A549 (cell line): ENCODE data around the gene LAMTOR4. TPM values are rescaled to one million over a fixed set of nuclear protein-coding genes. Genes with fewer than 3 reads are reported as not detected.

Experiments
- ATAC-seq, 2 experiments: fragments of 200-7000 bp in 1 of 2; fragments of >200 bp in 1 of 2; cut with Nextera tagmentation in 1 of 2; cut with Tn5 transposase in 1 of 2; 3 replicates each; pipeline versions ENCODE4 v1.8.0 to v1.9.1; 2018 to 2020; ENCODE audit warnings: mild to moderate bottlenecking in 1 of 2, moderate library complexity in 1 of 2
- CTCF ChIA-PET: fragments of 300-600 bp; sonication (Branson Sonifier 250); formaldehyde crosslinking; extraction: SDS; loops from one replicate; lab custom pipeline; 2021; ENCODE audit warnings: antibody characterized with exemption, inconsistent platforms; lab: Yijun Ruan, JAX
- POLR2A ChIA-PET: fragments of 350-600 bp; formaldehyde crosslinking; extraction: SDS; loops from one replicate; lab custom pipeline; 2021; ENCODE audit warnings: antibody characterized with exemption, inconsistent platforms; lab: Yijun Ruan, JAX
- DNase-seq, 2 experiments: peaks; one replicate each; pipeline versions ENCODE4 v3.0.0 to v3.0.0-alpha.2; 2011 to 2016; ENCODE audit warnings: low read depth in 1 of 2, low spot score in 1 of 2
- FAIRE-seq: peaks from 2 replicates; lab custom pipeline; 2011; peaks lifted over from hg19 to GRCh38; lab: Jason Lieb, UNC
- H3K27ac ChIP-seq, 2 experiments: fragments of >200 bp; sonication (Bioruptor Twin); formaldehyde crosslinking; 3 replicates each; pipeline ENCODE4 v1.5.1; 2016 to 2017
- H3K4me1 ChIP-seq: fragments of >200 bp; sonication (Bioruptor Twin); formaldehyde crosslinking; 3 replicates; pipeline ENCODE4 v1.6.1; 2016
- H3K4me2 ChIP-seq: fragments of >200 bp; sonication (Bioruptor Twin); formaldehyde crosslinking; 3 replicates; pipeline ENCODE4 v1.6.1; 2016
- H3K4me3 ChIP-seq: fragments of >200 bp; sonication (Bioruptor Twin); formaldehyde crosslinking; 3 replicates; pipeline ENCODE4 v1.5.1; 2016
- H3K9me3 ChIP-seq: fragments of >200 bp; sonication (Bioruptor Twin); formaldehyde crosslinking; 3 replicates; pipeline ENCODE4 v1.6.1; 2016
- CEBPB ChIP-seq, 2 experiments: fragments of >200 bp in 1 of 2; sonication (Bioruptor Twin) in 1 of 2; formaldehyde crosslinking in 1 of 2; IDR thresholded peaks; 2 replicates each; pipeline ENCODE4 v1.6.1; 2012 to 2016
- CHD2 ChIP-seq: fragments of 150-350 bp; IDR thresholded peaks from 2 replicates; pipeline ENCODE4 v1.6.1; 2014; ENCODE audit warnings: low read length; ENCODE audit not compliant: partially characterized antibody
- EP300 ChIP-seq, 2 experiments: fragments of >200 bp; sonication (Bioruptor Twin); formaldehyde crosslinking; IDR thresholded peaks; 2 replicates in 1 of 2; 3 replicates in 1 of 2; pipeline ENCODE4 v1.6.1; 2016 to 2017
- FOSL2 ChIP-seq, 2 experiments: fragments of 450-650 bp in 1 of 2; fragments of >200 bp in 1 of 2; sonication (Bioruptor Twin) in 1 of 2; formaldehyde crosslinking; IDR thresholded peaks; 2 replicates each; pipeline versions ENCODE4 v1.5.0 to v1.6.1; 2016 to 2020; ENCODE audit warnings: mild to moderate bottlenecking in 1 of 2, moderate library complexity in 1 of 2
- FOXS1 ChIP-seq: fragments of 250-450 bp; sonication (Bioruptor Pico); IDR thresholded peaks from 2 replicates; pipeline ENCODE4 v1.5.0; 2020; ENCODE audit warnings: mild to moderate bottlenecking, moderate library complexity
- GATA3 ChIP-seq: IDR thresholded peaks from 2 replicates; pipeline ENCODE4 v1.6.1; 2012; ENCODE audit warnings: borderline replicate concordance
- HDAC2 ChIP-seq: fragments of 200-600 bp; sonication (generic); IDR thresholded peaks from 2 replicates; pipeline ENCODE4 v1.6.1; 2016
- HEYL ChIP-seq: fragments of 250-450 bp; sonication (Bioruptor Pico); IDR thresholded peaks from 2 replicates; pipeline ENCODE4 v1.8.0; 2021; ENCODE audit warnings: mild to moderate bottlenecking, moderate library complexity
- HOXB5 ChIP-seq: fragments of 250-450 bp; sonication (Bioruptor Pico); IDR thresholded peaks from 2 replicates; pipeline ENCODE4 v1.5.0; 2020; ENCODE audit warnings: mild to moderate bottlenecking, moderate library complexity
- JUN ChIP-seq, 2 experiments: fragments of >200 bp; sonication (Bioruptor Twin); formaldehyde crosslinking; IDR thresholded peaks; 2 replicates in 1 of 2; 3 replicates in 1 of 2; pipeline ENCODE4 v1.6.1; 2016 to 2017
- KDM5A ChIP-seq: fragments of 200-600 bp; sonication (generic); IDR thresholded peaks from 2 replicates; pipeline ENCODE4 v1.6.1; 2016; ENCODE audit warnings: antibody characterized with exemption, mild to moderate bottlenecking
- MAFK ChIP-seq: fragments of 450-650 bp; IDR thresholded peaks from 2 replicates; pipeline ENCODE4 v1.6.1; 2014; ENCODE audit not compliant: partially characterized antibody
- MAZ ChIP-seq: fragments of 150-350 bp; IDR thresholded peaks from 2 replicates; pipeline ENCODE4 v1.6.1; 2014; ENCODE audit warnings: antibody characterized with exemption, low read depth, low read length, borderline replicate concordance
- NFE2L2 ChIP-seq: fragments of 150-350 bp; conservative IDR thresholded peaks from 2 replicates; pipeline ENCODE4 v1.6.1; 2014; ENCODE audit warnings: low read length
- NR3C1 ChIP-seq: fragments of >200 bp; sonication (Bioruptor Twin); formaldehyde crosslinking; IDR thresholded peaks from 3 replicates; pipeline ENCODE4 v1.6.1; 2017
- PHF8 ChIP-seq: fragments of 200-600 bp; sonication (generic); IDR thresholded peaks from 2 replicates; pipeline ENCODE4 v1.6.1; 2016; ENCODE audit warnings: low read depth, mild to moderate bottlenecking, antibody characterized with exemption, moderate library complexity, borderline replicate concordance
- POLR2A ChIP-seq: IDR thresholded peaks from 2 replicates; pipeline ENCODE4 v1.6.1; 2012; ENCODE audit warnings: mild to moderate bottlenecking, low read length
- POLR2AphosphoS2 ChIP-seq: conservative IDR thresholded peaks from 2 replicates; pipeline ENCODE4 v1.6.1; 2012; ENCODE audit warnings: low read length, improper control_type of control experiment, inconsistent platforms
- RAD21 ChIP-seq, 2 experiments: fragments of >200 bp in 1 of 2; sonication (Bioruptor Twin) in 1 of 2; formaldehyde crosslinking in 1 of 2; IDR thresholded peaks in 1 of 2; conservative IDR thresholded peaks in 1 of 2; 2 replicates in 1 of 2; 3 replicates in 1 of 2; pipeline ENCODE4 v1.6.1; 2012 to 2018; ENCODE audit warnings: inconsistent platforms in 1 of 2
- RFX5 ChIP-seq: fragments of 450-650 bp; IDR thresholded peaks from 2 replicates; pipeline ENCODE4 v1.7.1; 2014; ENCODE audit warnings: antibody characterized with exemption, mild to moderate bottlenecking, moderate library complexity
- TFCP2L1 ChIP-seq: fragments of 250-450 bp; sonication (Bioruptor Pico); IDR thresholded peaks from 2 replicates; pipeline ENCODE4 v1.5.0; 2021; ENCODE audit warnings: mild to moderate bottlenecking
- WGBS: methylation state at CpG from one replicate; pipeline ENCODE4 v1.1.6; 2017; ENCODE audit errors: missing lambda C conversion rate; 5-methylcytosine and 5-hydroxymethylcytosine counted together
- polyA plus RNA-seq, 4 experiments: library from polyadenylated mRNA; depleted of rRNA in 3 of 4; stranded (reverse); fragments of >200 nt; fragmentation: RNase III in 1 of 4; extraction: RNeasy Plus Mini Kit Qiagen cat#74134 plus additional on column Dnase treatment in 1 of 4; gene quantifications; 2 replicates in 3 of 4; 3 replicates in 1 of 4; pipeline ENCODE4 v1.2.3, GENCODE V29; 2011 to 2017
- TF ChIP-seq, protein P1 (sequence below): IDR thresholded peaks from 2 replicates; pipeline ENCODE4 v1.6.1; 2012
- TF ChIP-seq, protein P2 (sequence below): fragments of >200 bp; sonication (Bioruptor Twin); formaldehyde crosslinking; IDR thresholded peaks from 3 replicates; pipeline ENCODE4 v1.6.1; 2016
- TF ChIP-seq, protein P3 (sequence below): fragments of 200-600 bp; sonication (generic); IDR thresholded peaks from 2 replicates; pipeline ENCODE4 v1.6.1; 2016; ENCODE audit warnings: antibody characterized with exemption, mild to moderate bottlenecking, moderate library complexity
- TF ChIP-seq, protein P4 (sequence below): IDR thresholded peaks from 2 replicates; pipeline ENCODE4 v1.6.1; 2012; ENCODE audit warnings: low read depth, borderline replicate concordance

LAMTOR4 gene
- polyA plus RNA-seq, 2 of the 4 experiments (the other 2 are of a cell fraction) = 123 to 177 TPM

DNA sequence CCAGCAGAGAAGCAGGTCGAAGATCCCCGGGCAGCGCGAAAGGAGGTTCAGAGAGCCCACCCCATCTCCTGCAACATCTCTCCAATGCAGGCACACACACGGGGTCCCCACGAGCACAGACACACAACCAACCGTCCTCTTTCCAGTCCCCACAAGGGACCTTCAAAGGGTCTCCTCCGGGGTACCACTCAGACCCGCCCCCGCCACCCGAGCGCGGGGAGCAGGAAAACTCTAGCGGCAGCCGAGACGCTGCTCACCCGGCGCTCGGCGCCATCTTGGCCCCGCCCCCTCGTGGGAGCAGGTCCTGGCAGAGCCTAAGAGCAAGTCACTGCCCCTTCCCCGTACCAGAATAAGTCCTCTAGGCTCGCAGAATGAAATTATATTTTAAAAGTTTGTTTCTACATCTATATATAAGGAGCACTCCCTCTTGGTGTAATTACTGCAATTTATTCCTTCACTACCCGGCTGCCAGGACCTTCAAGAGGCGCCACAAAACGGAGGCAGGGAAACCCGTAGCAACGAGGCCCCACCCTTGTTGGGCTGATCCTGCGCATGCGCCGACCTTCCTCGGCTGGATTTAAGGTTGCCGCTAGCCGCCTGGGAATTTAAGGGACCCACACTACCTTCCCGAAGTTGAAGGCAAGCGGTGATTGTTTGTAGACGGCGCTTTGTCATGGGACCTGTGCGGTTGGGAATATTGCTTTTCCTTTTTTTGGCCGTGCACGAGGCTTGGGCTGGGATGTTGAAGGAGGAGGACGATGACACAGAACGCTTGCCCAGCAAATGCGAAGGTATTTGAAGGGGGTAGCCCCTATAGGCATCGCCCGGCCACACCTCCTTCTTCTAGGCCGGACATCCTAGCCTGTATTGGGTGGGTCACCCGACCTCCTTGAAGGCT lies 29.4 kb upstream of the LAMTOR4 start, which contains the start of the genes CNPY4 and TAF6:
Gene CNPY4, plus strand, starts transcription at position 563 of the 898 bp plus-strand sequence. Its CDS starts 111 bp downstream, at position 674.
Gene TAF6, minus strand, starts transcription at position 287 of the 898 bp plus-strand sequence. CDS start 5,149 bp downstream, outside the sequence.
- TF ChIP-seq, protein P1, sequence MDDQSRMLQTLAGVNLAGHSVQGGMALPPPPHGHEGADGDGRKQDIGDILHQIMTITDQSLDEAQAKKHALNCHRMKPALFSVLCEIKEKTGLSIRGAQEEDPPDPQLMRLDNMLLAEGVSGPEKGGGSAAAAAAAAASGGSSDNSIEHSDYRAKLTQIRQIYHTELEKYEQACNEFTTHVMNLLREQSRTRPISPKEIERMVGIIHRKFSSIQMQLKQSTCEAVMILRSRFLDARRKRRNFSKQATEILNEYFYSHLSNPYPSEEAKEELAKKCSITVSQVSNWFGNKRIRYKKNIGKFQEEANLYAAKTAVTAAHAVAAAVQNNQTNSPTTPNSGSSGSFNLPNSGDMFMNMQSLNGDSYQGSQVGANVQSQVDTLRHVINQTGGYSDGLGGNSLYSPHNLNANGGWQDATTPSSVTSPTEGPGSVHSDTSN = peak; percentile 61; the same call in 1 of the 2 replicates
- TF ChIP-seq MAFK (peak; percentile 41), MAZ (0 out of 2 replicates have a peak, but pooled peaks have one; percentile 14), RFX5 (peak; percentile 91), JUN (IDR thresholded peaks at IDR 0.05) (peak; percentile 36 to 76; a peak in 3 of 5 replicates), FOSL2 (IDR thresholded peaks at IDR 0.05) (no peak), FOSL2 (CRISPR knock-in tag; IDR thresholded peaks at IDR 0.05) (0 out of 2 replicates have a peak, but pooled peaks have one; percentile 7), RAD21 (conservative IDR thresholded peaks at IDR 0.05 in 1 of 2, IDR thresholded peaks at IDR 0.05 in 1 of 2) (no peak), HEYL (no peak), POLR2A (peak; percentile 89), HDAC2 (no peak), NFE2L2 (no peak), GATA3 (peak; percentile 6; the same call in 1 of the 2 replicates), NR3C1 (no peak), KDM5A (peak; percentile 88), CEBPB (IDR thresholded peaks at IDR 0.05) (no peak), EP300 (IDR thresholded peaks at IDR 0.05) (no peak), POLR2AphosphoS2 (0 out of 2 replicates have a peak, but pooled peaks have one; percentile 25), CHD2 (no peak), FOXS1 (no peak), PHF8 (peak; percentile 78; the same call in 1 of the 2 replicates), TFCP2L1 (CRISPR knock-in tag) (no peak), HOXB5 (CRISPR knock-in tag) (no peak)
- TF ChIP-seq, protein P2, sequence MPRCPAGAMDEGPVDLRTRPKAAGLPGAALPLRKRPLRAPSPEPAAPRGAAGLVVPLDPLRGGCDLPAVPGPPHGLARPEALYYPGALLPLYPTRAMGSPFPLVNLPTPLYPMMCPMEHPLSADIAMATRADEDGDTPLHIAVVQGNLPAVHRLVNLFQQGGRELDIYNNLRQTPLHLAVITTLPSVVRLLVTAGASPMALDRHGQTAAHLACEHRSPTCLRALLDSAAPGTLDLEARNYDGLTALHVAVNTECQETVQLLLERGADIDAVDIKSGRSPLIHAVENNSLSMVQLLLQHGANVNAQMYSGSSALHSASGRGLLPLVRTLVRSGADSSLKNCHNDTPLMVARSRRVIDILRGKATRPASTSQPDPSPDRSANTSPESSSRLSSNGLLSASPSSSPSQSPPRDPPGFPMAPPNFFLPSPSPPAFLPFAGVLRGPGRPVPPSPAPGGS = peak; percentile 86; the same call in 2 of the 3 replicates
- TF ChIP-seq, protein P3, sequence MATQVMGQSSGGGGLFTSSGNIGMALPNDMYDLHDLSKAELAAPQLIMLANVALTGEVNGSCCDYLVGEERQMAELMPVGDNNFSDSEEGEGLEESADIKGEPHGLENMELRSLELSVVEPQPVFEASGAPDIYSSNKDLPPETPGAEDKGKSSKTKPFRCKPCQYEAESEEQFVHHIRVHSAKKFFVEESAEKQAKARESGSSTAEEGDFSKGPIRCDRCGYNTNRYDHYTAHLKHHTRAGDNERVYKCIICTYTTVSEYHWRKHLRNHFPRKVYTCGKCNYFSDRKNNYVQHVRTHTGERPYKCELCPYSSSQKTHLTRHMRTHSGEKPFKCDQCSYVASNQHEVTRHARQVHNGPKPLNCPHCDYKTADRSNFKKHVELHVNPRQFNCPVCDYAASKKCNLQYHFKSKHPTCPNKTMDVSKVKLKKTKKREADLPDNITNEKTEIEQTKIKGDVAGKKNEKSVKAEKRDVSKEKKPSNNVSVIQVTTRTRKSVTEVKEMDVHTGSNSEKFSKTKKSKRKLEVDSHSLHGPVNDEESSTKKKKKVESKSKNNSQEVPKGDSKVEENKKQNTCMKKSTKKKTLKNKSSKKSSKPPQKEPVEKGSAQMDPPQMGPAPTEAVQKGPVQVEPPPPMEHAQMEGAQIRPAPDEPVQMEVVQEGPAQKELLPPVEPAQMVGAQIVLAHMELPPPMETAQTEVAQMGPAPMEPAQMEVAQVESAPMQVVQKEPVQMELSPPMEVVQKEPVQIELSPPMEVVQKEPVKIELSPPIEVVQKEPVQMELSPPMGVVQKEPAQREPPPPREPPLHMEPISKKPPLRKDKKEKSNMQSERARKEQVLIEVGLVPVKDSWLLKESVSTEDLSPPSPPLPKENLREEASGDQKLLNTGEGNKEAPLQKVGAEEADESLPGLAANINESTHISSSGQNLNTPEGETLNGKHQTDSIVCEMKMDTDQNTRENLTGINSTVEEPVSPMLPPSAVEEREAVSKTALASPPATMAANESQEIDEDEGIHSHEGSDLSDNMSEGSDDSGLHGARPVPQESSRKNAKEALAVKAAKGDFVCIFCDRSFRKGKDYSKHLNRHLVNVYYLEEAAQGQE = no peak
- TF ChIP-seq, protein P4, sequence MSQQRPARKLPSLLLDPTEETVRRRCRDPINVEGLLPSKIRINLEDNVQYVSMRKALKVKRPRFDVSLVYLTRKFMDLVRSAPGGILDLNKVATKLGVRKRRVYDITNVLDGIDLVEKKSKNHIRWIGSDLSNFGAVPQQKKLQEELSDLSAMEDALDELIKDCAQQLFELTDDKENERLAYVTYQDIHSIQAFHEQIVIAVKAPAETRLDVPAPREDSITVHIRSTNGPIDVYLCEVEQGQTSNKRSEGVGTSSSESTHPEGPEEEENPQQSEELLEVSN = peak; percentile 64
- CTCF ChIA-PET = interaction anchor here (5.6 kb wide), 1 partner anchor 12 kb away, joined by 46 read pairs; no protein-coding TSS in a partner anchor
- Histone ChIP-seq H3K4me1 (peaks cover 13% of the 10 kb centered on the region), H3K9me3 (no peaks in the 10 kb centered on the region), H3K4me3 (peak within 1 kb of the TSS; percentile 81), H3K27ac (peak within 1 kb of the TSS; percentile 86 to 90), H3K4me2 (peak within 1 kb of the TSS; percentile 92)
- FAIRE-seq (peak; percentile 18), DNase-seq (peak; percentile 98 to 99), ATAC-seq (peak; percentile 84 to 86)
- POLR2A ChIA-PET = interaction anchor here (1.2 kb wide), 1 partner anchor 17 kb away, joined by 10 read pairs; the partner anchor contains the start of genes AP4M1 and MCM7
- WGBS = 1% methylated on average over 44 of the region's 49 CpGs
